ENCODE results near the gene TMEM147.

Gene TMEM147, protein sequence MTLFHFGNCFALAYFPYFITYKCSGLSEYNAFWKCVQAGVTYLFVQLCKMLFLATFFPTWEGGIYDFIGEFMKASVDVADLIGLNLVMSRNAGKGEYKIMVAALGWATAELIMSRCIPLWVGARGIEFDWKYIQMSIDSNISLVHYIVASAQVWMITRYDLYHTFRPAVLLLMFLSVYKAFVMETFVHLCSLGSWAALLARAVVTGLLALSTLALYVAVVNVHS

DNA sequence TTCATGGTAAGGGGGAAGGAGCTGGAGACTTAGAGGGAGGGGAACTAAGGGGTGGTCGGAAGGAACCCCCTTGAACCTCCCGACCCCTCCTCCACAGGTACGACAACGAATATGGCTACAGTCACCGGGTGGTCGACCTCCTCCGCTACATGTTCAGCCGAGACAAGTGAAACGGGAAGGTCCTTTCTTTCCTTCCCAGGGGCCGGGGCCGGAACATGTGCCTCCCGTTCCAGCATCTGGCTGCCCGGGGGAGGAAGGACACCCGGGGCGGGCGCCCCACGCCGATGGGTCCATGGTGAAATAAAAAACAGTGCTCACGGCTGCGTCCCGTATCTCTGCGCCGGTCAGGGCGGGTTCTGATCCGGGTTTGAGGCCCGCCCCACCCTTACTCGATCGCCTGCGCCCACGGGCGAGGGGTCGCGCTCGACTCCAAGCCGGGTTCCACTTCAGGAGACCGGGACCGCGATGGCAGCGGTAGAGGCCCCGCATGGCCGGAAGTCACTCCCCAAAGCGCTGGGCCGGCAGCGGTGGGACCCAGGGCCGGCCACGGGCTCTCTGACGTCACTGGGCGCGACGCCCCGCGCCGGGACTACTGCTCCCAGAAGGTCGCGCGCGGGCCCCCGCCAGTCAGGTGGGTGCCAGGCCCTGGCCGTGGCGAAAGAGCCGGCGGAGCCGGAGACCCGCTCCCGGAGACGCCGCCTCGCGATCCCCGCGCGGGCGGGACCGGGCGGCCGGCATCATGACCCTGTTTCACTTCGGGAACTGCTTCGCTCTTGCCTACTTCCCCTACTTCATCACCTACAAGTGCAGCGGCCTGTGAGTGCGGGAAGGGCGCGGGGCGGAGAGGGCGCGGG, at the start of gene TMEM147:
Gene TMEM147 (plus strand): TSS at position 626 of the 854 bp plus-strand sequence. CDS start 114 bp downstream, at position 740.
- Histone ChIP-seq H3K9me3 (ENCODE audit: insufficient read depth, low read length, severe bottlenecking) (no peaks in the 10 kb centered on the region), H4K20me1 (ENCODE audit: insufficient read depth, low read length) (peaks cover 12% of the 10 kb centered on the region; the same call in 1 of the 2 replicates), H3K9ac (ENCODE audit: low read depth, low read length) (peak within 1 kb of the TSS; percentile 75), H3K4me2 (ENCODE audit: insufficient read depth, low read length) (peak within 1 kb of the TSS; percentile 88), H3K36me3 (ENCODE audit: insufficient read depth, low read length) (peaks cover 31% of the 10 kb centered on the region), H2AFZ (ENCODE audit: low read depth, low read length) (peak within 1 kb of the TSS; percentile 91), H3K27ac (ENCODE audit: low read length) (peak within 1 kb of the TSS; percentile 74), H3K4me3 (ENCODE audit: low read depth in 1 of 2, low read length in 2 of 2) (peak within 1 kb of the TSS; percentile 63 to 68), H3K79me2 (ENCODE audit: insufficient read depth, low read length) (peaks cover 26% of the 10 kb centered on the region), H3K4me1 (ENCODE audit: insufficient read depth, low read length) (peaks cover 33% of the 10 kb centered on the region), H3K27me3 (ENCODE audit: insufficient read depth, low read length, poor library complexity) (no peaks in the 10 kb centered on the region)
- DNase-seq (peak; percentile 84), ATAC-seq (ENCODE audit: insufficient read depth, low read depth) (peak; percentile 88)
- TF ChIP-seq EZH2 (IDR thresholded peaks at IDR 0.05; ENCODE audit: borderline replicate concordance, low read depth, low read length, severe bottlenecking): no peak
- TF ChIP-seq, protein P1, sequence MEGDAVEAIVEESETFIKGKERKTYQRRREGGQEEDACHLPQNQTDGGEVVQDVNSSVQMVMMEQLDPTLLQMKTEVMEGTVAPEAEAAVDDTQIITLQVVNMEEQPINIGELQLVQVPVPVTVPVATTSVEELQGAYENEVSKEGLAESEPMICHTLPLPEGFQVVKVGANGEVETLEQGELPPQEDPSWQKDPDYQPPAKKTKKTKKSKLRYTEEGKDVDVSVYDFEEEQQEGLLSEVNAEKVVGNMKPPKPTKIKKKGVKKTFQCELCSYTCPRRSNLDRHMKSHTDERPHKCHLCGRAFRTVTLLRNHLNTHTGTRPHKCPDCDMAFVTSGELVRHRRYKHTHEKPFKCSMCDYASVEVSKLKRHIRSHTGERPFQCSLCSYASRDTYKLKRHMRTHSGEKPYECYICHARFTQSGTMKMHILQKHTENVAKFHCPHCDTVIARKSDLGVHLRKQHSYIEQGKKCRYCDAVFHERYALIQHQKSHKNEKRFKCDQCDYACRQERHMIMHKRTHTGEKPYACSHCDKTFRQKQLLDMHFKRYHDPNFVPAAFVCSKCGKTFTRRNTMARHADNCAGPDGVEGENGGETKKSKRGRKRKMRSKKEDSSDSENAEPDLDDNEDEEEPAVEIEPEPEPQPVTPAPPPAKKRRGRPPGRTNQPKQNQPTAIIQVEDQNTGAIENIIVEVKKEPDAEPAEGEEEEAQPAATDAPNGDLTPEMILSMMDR (IDR thresholded peaks at IDR 0.05; ENCODE audit: borderline replicate concordance, extremely low read depth, low read length, poor library complexity, severe bottlenecking): no peak

DNA sequence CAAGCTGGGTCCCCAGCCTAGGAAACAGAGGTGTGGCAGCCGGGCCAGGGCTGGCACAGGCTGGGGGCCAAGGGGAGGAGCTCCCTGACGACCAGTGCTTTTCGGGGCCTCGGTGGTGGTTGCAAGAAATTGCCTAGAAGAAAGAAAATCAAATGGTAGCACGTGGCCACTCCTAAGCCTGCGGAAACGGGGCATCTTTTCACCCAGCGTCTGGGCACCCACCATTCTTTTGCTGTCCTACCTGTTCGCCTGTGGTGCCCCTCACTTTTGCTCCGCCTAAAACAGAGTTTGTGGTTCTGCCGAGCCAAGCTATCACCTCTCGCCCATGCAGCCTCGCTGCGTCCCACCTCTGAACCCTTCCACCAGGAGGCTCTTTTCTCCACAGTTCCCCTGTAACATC, 48.0 kb upstream of the TMEM147 start:
- H3K36me3 ChIP-seq (ENCODE audit: insufficient read depth, low read length): no peaks in the 10 kb centered on the region
- peaks cover 5% of the 10 kb centered on the region for H3K4me1 ChIP-seq (ENCODE audit: insufficient read depth, low read length)
- no peak overlapping the region for H2AFZ ChIP-seq (ENCODE audit: low read depth, low read length)
- H3K27ac ChIP-seq (ENCODE audit: low read length): no peak overlapping the region
- H3K9me3 ChIP-seq (ENCODE audit: insufficient read depth, low read length, severe bottlenecking): no peaks in the 10 kb centered on the region
- H3K79me2 ChIP-seq (ENCODE audit: insufficient read depth, low read length): no peaks in the 10 kb centered on the region
- no peaks in the 10 kb centered on the region for H4K20me1 ChIP-seq (ENCODE audit: insufficient read depth, low read length)
- no peak overlapping the region for H3K9ac ChIP-seq (ENCODE audit: low read depth, low read length)
- no peak for ATAC-seq (ENCODE audit: insufficient read depth, low read depth)
- no peak overlapping the region for H3K4me3 ChIP-seq (ENCODE audit: low read depth in 1 of 2, low read length in 2 of 2)
- peaks cover 4% of the 10 kb centered on the region for H3K27me3 ChIP-seq (ENCODE audit: insufficient read depth, low read length, poor library complexity)
- H3K4me2 ChIP-seq (ENCODE audit: insufficient read depth, low read length): no peak overlapping the region
- no peak for DNase-seq
- TF ChIP-seq, protein P1 (IDR thresholded peaks at IDR 0.05; ENCODE audit: borderline replicate concordance, extremely low read depth, low read length, poor library complexity, severe bottlenecking): no peak
- no peak for TF ChIP-seq EZH2 (IDR thresholded peaks at IDR 0.05; ENCODE audit: borderline replicate concordance, low read depth, low read length, severe bottlenecking)

DNA sequence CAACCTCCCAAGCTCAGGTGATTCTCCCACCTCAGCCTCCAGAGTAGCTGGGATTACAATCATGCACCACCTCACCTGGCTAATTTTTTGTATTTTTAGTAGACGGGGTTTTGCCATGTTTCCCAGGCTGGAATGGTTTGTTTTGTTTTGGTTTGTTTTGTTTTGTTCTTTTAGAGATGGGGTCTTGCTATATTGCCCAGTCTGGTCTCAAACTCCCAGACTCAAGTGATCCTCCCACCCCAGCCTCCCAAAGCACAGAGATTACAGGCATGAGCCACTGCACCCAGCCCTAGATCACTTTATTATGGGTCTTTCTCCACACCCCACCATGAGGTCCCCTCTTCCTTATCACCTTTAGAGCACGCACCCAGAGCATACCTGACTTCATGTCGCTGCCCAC, 47.2 kb upstream of the TMEM147 start:
- TF ChIP-seq EZH2 (IDR thresholded peaks at IDR 0.05; ENCODE audit: borderline replicate concordance, low read depth, low read length, severe bottlenecking): no peak
- TF ChIP-seq, protein P1 (IDR thresholded peaks at IDR 0.05; ENCODE audit: borderline replicate concordance, extremely low read depth, low read length, poor library complexity, severe bottlenecking): no peak
- Histone ChIP-seq H3K36me3 (ENCODE audit: insufficient read depth, low read length) (no peaks in the 10 kb centered on the region), H3K79me2 (ENCODE audit: insufficient read depth, low read length) (no peaks in the 10 kb centered on the region), H2AFZ (ENCODE audit: low read depth, low read length) (no peak overlapping the region), H3K4me1 (ENCODE audit: insufficient read depth, low read length) (peaks cover 5% of the 10 kb centered on the region), H3K4me2 (ENCODE audit: insufficient read depth, low read length) (no peak overlapping the region), H4K20me1 (ENCODE audit: insufficient read depth, low read length) (no peaks in the 10 kb centered on the region), H3K27me3 (ENCODE audit: insufficient read depth, low read length, poor library complexity) (no peaks in the 10 kb centered on the region), H3K9me3 (ENCODE audit: insufficient read depth, low read length, severe bottlenecking) (no peaks in the 10 kb centered on the region), H3K4me3 (ENCODE audit: low read depth in 1 of 2, low read length in 2 of 2) (no peak overlapping the region), H3K9ac (ENCODE audit: low read depth, low read length) (no peak overlapping the region), H3K27ac (ENCODE audit: low read length) (no peak overlapping the region)
- no peak for DNase-seq
- no peak for ATAC-seq (ENCODE audit: insufficient read depth, low read depth)

All from DND-41 (cell line).